NB4 (cell line): Measurements from ENCODE around the gene TBC1D14.
A peak's percentile ranks its signal among the peaks of the same experiment; 100 is the strongest.

ENCODE experiments used
- DNase-seq: peaks from one replicate; pipeline ENCODE4 v3.0.0; 2010; ENCODE audit warnings: low read depth
- H3K4me3 ChIP-seq: one replicate; pipeline ENCODE4 v1.5.1; 2011; ENCODE audit warnings: mild to moderate bottlenecking, low read depth, low read length, moderate library complexity
- MYC ChIP-seq: IDR thresholded peaks from 2 replicates; pipeline ENCODE4 v1.6.1; 2011; ENCODE audit warnings: low read depth, low read length
- POLR2A ChIP-seq: IDR thresholded peaks from 2 replicates; pipeline ENCODE4 v1.6.1; 2011; ENCODE audit warnings: mild to moderate bottlenecking; ENCODE audit not compliant: insufficient read length; ENCODE audit errors: extremely low read depth
- TF ChIP-seq, protein P1 (sequence below): IDR thresholded peaks from one replicate; pipeline ENCODE4 v1.5.1; 2012; ENCODE audit warnings: low read depth, low read length
- TF ChIP-seq, protein P2 (sequence below): IDR thresholded peaks from 2 replicates; pipeline ENCODE4 v1.6.1; 2011; ENCODE audit warnings: low read depth, low read length

The TBC1D14 gene

GRCh38 chr4:7031558-7032449 lies 122.2 kb downstream of the TBC1D14 start:
- DNase-seq: peak; percentile 65
- TF ChIP-seq POLR2A: no peak
- TF ChIP-seq, protein P1, sequence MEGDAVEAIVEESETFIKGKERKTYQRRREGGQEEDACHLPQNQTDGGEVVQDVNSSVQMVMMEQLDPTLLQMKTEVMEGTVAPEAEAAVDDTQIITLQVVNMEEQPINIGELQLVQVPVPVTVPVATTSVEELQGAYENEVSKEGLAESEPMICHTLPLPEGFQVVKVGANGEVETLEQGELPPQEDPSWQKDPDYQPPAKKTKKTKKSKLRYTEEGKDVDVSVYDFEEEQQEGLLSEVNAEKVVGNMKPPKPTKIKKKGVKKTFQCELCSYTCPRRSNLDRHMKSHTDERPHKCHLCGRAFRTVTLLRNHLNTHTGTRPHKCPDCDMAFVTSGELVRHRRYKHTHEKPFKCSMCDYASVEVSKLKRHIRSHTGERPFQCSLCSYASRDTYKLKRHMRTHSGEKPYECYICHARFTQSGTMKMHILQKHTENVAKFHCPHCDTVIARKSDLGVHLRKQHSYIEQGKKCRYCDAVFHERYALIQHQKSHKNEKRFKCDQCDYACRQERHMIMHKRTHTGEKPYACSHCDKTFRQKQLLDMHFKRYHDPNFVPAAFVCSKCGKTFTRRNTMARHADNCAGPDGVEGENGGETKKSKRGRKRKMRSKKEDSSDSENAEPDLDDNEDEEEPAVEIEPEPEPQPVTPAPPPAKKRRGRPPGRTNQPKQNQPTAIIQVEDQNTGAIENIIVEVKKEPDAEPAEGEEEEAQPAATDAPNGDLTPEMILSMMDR: no peak
- TF ChIP-seq MYC: no peak
- no peak overlapping the region for H3K4me3 ChIP-seq

DNA sequence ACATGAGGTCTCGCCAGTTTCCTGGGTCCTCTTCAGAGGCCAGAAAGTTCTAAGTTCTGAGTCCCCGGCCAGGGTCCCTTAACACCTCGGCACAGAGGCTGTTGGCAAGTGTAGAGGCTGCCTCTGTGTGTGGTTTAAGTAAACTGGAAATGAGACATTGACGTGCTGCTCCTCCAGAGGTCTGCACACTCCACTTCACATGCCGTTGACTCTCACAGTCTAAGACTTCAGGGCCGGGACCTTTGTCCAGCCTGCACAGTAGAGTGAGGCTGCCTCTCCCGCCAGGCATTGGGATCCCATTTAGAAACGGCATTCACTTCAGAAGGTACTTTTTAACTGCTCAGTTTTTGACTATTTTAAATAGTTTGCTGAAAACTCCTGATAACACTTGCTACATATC lies 123.0 kb downstream of the TBC1D14 start:
- H3K4me3 ChIP-seq: no peak overlapping the region
- no peak for TF ChIP-seq MYC
- TF ChIP-seq, protein P2, sequence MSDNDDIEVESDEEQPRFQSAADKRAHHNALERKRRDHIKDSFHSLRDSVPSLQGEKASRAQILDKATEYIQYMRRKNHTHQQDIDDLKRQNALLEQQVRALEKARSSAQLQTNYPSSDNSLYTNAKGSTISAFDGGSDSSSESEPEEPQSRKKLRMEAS: no peak
- no peak for TF ChIP-seq POLR2A
- TF ChIP-seq, protein P1: no peak
- no peak for DNase-seq

DNA sequence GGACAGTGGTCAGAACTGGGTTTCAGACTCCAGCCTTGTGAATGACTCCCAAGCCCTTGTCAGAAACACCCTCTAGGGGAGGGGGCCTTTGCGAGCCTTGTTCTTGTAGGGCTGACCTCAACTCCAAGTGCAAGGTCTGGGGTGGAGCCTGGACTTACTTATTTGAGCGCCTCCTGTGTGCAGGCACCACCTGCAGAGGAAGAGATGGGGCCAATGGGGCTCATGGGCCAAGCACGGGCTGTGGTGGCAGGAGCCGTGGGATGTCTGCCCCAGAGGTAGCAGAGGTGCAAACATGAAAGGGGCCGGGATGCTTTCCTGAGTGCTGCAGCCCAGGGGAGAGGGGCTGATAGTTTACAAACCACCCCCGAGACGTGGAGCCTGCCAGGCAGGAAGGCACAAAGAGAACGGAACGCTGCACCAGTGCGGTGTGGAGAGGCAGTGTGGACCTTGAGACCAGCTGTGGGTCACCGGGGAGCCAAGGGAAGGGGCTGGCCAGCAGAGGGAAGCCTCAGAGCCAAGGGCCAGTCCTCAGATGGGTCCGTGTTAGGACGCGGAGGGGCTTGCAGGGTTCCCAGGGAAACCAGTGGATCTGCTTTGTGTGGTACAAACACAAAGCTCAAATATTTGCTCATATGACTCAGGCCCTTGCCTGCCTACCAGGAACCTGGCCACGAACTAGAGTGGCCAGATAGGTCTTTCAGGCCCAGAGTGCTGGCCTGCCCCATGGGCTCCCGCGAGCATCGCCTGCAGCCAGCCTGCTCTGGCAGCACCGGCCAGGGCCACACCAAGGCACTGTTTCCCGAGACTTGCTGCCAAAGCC lies 124.8 kb downstream of the TBC1D14 start:
- TF ChIP-seq POLR2A (no peak), MYC (no peak)
- TF ChIP-seq, protein P1: no peak
- TF ChIP-seq, protein P2: no peak
- no peak for DNase-seq
- H3K4me3 ChIP-seq: no peak overlapping the region

GRCh38 chr4:7037425-7037824 lies 127.8 kb downstream of the TBC1D14 start:
- TF ChIP-seq, protein P1: no peak
- TF ChIP-seq MYC (no peak), POLR2A (no peak)
- TF ChIP-seq, protein P2: no peak

GRCh38 chr4:7040765-7041164 lies 131.1 kb downstream of the TBC1D14 start:
- no peak for TF ChIP-seq POLR2A
- TF ChIP-seq, protein P2: no peak
- TF ChIP-seq, protein P1: no peak
- TF ChIP-seq MYC: no peak
- DNase-seq: no peak
- no peak overlapping the region for H3K4me3 ChIP-seq

More at GRCh38 chr4:7037425-7037824, 127.8 kb downstream of the TBC1D14 start:
- no peak overlapping the region for H3K4me3 ChIP-seq
- DNase-seq: no peak
